Mesodermal cell (in vitro differentiated cells): ENCODE data around the gene CLDN22.

Experiments used
- H3K27ac ChIP-seq: 2 replicates; pipeline ENCODE4 v1.7.0; 2013; ENCODE audit warnings: mild to moderate bottlenecking, low read depth, low read length, moderate library complexity; ENCODE audit not compliant: severe bottlenecking
- H3K36me3 ChIP-seq: 2 replicates; pipeline ENCODE4 v1.7.1; 2013; ENCODE audit warnings: mild to moderate bottlenecking, low read length, moderate library complexity; ENCODE audit not compliant: control insufficient read depth, insufficient read depth
- H3K4me1 ChIP-seq: one replicate; pipeline ENCODE4 v1.7.1; 2013; ENCODE audit warnings: mild to moderate bottlenecking, low read length; ENCODE audit not compliant: insufficient read depth, control insufficient read depth, poor library complexity, severe bottlenecking
- H3K4me3 ChIP-seq: 2 replicates; pipeline ENCODE4 v1.7.0; 2013; ENCODE audit warnings: low read length, control low read depth, mild to moderate bottlenecking; ENCODE audit not compliant: insufficient read depth, poor library complexity, severe bottlenecking; ENCODE audit errors: extremely low read depth
- H3K9me3 ChIP-seq: 2 replicates; pipeline ENCODE4 v1.7.1; 2013; ENCODE audit warnings: mild to moderate bottlenecking, low read length, moderate library complexity; ENCODE audit not compliant: control insufficient read depth
- WGBS, 2 experiments: methylation state at CpG; one replicate each; pipeline ENCODE4 v1.1.5; 2013; ENCODE audit warnings: missing lambda C conversion rate in 2 of 2; ENCODE audit not compliant: insufficient coverage in 2 of 2; 5-methylcytosine and 5-hydroxymethylcytosine counted together

The CLDN22 gene

DNA sequence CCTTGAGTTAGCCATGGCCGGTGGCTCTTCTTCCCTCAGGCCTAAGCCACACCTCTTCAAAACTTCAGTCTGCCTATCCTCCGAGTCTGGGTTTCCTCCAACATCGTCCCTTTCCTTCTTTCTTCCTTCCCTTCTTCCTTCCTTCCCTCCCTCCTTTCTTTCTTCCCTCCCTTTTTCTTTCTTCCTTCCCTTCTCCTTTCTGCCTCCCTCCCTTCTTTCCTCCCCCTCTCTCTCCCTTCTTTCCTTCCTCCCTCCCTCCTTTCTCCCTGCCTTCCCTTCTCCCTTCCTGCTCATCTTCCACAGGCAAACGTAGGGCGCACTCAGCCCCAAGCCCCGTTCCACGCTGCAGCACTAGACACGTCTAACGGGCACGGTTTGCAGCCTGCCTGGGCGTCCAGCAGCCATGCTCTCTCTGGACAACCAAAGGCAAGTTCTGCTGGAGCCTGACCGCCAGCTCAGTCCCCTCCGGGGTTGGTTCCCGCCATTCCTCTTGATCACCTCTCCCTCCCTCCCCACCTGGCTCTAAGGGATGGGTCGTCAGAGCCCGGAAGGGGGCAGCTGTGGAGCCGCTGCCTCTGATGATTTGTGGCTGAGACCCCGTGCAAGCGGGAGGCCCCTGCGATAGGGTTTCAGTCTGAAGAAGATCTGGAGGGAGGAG, 36.2 kb upstream of the CLDN22 start:
- H3K27ac ChIP-seq, result no peak overlapping the region
- no peak overlapping the region for H3K4me3 ChIP-seq
- H3K36me3 ChIP-seq, result no peaks in the 10 kb centered on the region
- no peaks in the 10 kb centered on the region for H3K9me3 ChIP-seq
- peaks cover 16% of the 10 kb centered on the region for H3K4me1 ChIP-seq
- 88 to 95% methylated on average over 9 to 18 of the region's 20 CpGs for WGBS, 2 experiments

DNA sequence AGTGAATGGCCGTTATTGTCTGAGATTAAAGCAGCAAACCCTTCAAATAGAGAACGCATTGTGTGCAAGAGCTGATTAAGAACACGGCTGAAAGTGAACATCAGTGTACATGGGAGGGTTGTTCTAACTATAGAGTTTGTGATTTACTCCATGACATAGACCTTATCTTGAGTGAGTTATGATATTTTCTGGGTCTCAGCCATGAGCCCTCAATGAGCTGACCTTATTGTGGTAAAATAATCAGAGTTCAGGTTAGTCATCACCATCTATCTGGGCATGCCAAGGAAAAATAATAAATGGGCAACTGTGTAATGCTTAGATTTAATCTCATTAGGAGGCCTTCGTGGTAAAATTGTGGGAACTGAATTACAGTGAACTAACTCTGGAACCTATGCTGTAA, 35.3 kb upstream of the CLDN22 start:
- 86 to 97% methylated on average over 3 of the region's 4 CpGs for WGBS, 2 experiments

DNA sequence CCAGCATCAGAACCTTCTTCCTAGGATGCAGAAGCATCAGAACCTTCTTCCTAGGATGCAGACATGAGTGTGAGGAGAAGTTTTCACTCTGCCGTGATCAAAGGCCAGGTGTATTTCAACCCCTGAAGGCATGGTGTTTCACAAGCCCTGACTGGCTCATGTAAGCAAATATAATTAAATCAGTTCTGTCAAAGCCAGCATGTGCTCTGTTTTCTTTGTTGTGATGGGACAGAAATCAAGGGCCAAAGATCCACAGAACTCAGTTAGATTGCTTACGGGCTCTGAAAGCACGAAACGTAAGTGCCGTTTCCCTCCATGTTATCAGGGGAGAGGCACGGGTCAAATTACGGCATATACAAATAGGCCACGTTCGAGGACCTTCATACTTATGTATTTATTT, 34.1 kb upstream of the CLDN22 start:
- Histone ChIP-seq H3K27ac (no peak overlapping the region), H3K4me1 (peaks cover 2% of the 10 kb centered on the region), H3K36me3 (no peaks in the 10 kb centered on the region), H3K9me3 (no peaks in the 10 kb centered on the region), H3K4me3 (no peak overlapping the region)
- WGBS, 2 experiments, result 85 to 96% methylated on average over 7 to 9 of the region's 9 CpGs

More for the DNA sequence above, 35.3 kb upstream of the CLDN22 start:
- H3K27ac ChIP-seq, result no peak overlapping the region
- peaks cover 14% of the 10 kb centered on the region for H3K4me1 ChIP-seq
- no peaks in the 10 kb centered on the region for H3K36me3 ChIP-seq
- no peaks in the 10 kb centered on the region for H3K9me3 ChIP-seq
- no peak overlapping the region for H3K4me3 ChIP-seq

DNA sequence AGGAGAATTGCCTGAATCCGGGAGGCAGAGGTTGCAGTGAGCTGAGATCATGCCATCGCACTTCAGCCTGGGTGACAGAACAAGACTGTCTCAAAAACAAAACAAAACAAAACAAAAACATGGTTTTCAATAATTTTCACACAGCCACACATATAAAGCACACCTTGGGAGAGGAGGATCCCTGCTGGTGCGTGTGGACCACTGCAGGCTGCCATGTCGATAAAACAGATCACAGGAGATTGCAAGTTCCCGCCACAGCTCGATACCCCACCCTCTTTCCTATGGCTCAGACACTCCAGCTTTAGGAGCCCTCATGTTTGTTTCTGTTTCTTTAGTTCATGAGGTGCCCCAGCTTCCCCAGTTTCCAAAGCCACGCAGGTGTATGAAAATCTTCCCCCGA, 33.5 kb upstream of the CLDN22 start:
- H3K4me3 ChIP-seq, result no peak overlapping the region
- WGBS, 2 experiments, result 69 to 73% methylated on average over 4 to 6 of the region's 8 CpGs

DNA sequence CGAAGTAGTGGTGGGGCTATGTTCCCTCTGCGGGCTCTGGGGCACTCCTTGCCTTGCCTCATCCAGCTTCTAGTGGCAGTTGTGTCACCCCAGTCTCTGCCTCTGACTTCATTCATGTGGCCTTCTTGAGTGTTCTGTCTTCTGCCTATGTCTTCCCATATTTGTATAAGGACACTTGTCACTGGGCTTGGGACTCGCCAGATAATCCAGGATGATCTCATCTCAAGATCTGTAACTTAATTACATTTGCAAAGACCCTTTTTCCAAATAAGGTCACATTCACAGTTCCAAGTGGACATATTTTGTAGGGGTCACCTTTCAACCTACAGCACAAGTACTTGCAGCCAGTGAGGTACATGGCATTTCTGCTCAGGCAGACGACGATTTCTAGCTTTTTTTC, 32.5 kb upstream of the CLDN22 start:
- Histone ChIP-seq H3K36me3 (no peaks in the 10 kb centered on the region), H3K9me3 (no peaks in the 10 kb centered on the region), H3K4me1 (peaks cover 9% of the 10 kb centered on the region), H3K27ac (no peak overlapping the region), H3K4me3 (no peak overlapping the region)
- WGBS, 2 experiments, result 93 to 100% methylated on average over 2 to 3 of the region's 5 CpGs

More for the DNA sequence above, 33.5 kb upstream of the CLDN22 start:
- Histone ChIP-seq H3K36me3 (no peaks in the 10 kb centered on the region), H3K27ac (no peak overlapping the region), H3K4me1 (peaks cover 5% of the 10 kb centered on the region), H3K9me3 (no peaks in the 10 kb centered on the region)

DNA sequence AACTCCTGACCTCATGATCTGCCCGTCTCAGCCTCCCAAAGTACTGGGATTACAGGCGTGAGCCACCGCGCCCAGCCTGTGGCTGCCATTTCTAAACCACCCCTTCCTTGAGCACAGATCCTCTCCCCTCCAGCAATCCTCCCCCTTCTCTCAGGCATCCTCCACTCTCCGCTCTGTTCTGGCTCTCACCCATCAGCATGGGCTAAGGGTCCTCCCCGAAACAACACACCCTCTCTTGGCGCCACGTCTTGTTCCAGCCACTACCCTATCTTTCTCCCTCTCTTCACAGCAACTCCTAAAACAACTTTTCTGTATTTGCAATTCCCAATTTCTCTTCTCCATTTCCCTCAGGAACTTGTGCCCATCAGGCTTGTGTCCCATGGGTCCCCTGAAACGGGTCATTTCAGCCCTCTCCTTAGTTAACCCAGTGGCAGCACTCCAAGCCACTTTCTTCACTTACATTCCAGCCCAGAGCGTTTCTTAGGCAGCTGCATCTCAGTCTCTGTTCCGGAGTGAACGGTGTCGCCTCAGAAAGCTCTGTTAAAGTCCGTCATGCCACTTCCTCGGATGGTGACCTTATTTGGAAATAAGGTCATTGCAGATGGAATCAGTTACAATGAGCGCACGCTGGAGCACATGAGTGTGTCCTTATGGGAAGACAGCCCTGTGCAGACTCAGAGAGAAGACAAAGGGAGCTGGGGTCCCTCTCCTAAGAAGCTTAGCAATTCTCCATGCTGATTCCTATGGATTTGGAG, 30.4 kb upstream of the CLDN22 start:
- no peak overlapping the region for H3K27ac ChIP-seq
- WGBS, 2 experiments, result 96% methylated on average over 13 to 17 of the region's 17 CpGs

DNA sequence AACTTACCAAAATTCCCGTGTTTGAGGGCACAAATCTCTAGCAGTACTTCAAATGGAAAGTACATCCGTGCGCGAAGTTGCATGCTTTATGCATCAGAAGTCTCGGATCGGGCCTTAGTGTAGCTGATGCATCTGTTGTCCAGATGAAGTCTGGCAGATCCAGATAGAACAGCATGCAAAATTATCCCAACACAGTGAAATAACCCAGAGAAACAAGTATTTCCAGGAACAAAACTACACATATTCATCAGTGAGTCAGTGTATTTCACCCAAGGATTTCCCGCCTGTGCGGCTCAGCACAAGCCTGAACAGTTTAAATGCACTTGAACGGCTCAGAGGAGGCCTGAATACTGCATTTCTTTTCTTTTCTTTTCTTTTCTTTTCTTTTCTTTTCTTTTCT, 29.6 kb upstream of the CLDN22 start:
- peaks cover 9% of the 10 kb centered on the region for H3K4me1 ChIP-seq
- no peak overlapping the region for H3K4me3 ChIP-seq
- no peak overlapping the region for H3K27ac ChIP-seq
- H3K36me3 ChIP-seq, result no peaks in the 10 kb centered on the region
- H3K9me3 ChIP-seq, result no peaks in the 10 kb centered on the region
- WGBS, 2 experiments, result 89 to 94% methylated on average over 7 to 8 of the region's 9 CpGs

More for the DNA sequence above, 30.4 kb upstream of the CLDN22 start:
- Histone ChIP-seq H3K4me1 (peaks cover 9% of the 10 kb centered on the region), H3K36me3 (no peaks in the 10 kb centered on the region), H3K4me3 (no peak overlapping the region), H3K9me3 (no peaks in the 10 kb centered on the region)

DNA sequence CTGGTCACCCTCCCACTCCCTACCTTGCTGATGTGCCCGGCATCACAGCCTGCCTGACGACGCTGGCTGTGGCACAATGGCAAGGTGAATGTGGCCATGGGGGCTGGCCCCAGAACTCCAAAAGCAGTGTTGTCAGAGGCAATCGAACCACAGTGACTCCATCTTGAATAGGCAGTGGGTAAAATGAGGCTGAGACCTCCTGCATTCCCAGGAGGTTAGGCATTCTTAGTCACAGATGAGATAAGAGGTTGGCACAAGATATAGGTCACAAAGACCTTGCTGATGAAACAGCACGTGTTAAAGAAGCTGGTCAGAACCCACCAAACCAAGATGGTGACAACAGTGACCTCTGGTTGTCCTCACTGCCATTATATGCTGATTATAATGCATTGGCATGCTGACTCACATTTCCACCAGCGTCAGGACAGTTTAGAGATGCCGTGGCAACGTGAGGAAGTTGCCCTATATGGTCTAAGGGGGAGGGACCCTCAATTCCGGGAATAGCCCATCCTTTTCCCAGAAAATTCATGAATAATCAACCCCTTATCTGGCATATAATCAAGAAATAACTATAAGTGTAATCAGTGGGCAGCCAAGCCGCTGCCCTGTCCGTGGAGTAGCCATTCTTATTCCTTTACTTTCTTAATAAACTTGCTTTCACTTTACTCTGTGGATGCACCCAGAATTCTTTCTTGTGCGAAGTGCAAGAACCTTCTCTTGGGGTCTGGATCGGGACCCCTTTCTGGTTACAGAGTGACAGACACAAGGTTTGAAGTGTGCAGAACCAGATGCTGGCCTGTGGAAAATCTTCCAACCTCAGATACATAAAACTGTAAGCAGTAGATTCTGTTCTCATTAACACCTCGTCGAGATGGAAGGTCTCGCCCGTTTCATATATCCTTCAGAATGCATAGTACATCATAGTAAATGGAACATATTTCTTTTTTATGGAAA, 28.9 kb upstream of the CLDN22 start:
- no peak overlapping the region for H3K4me3 ChIP-seq
- H3K9me3 ChIP-seq, result no peaks in the 10 kb centered on the region
- no peak overlapping the region for H3K27ac ChIP-seq
- H3K36me3 ChIP-seq, result no peaks in the 10 kb centered on the region
- H3K4me1 ChIP-seq, result peaks cover 9% of the 10 kb centered on the region
- 86 to 87% methylated on average over 9 to 11 of the region's 17 CpGs for WGBS, 2 experiments

DNA sequence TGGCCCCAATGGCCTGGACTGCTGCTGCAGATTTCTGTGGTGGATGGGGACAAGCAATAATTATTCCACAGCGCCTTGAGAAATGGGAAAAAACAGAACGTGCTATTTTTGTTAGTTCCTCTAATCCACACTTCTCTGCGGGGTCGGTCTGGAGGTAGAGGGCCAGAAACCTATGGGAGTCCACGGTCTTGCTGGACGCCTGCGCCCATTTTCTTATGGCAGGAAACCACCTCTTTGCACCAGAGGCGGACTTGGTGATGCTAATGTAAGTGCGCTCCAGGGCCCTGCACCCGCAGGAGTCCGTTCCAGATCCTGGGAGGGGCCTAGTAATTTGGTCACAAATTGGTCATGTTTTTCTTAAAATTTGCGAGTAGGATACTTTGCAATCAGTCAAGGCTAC, 28.1 kb upstream of the CLDN22 start:
- H3K27ac ChIP-seq, result no peak overlapping the region
- peaks cover 9% of the 10 kb centered on the region for H3K4me1 ChIP-seq
- no peak overlapping the region for H3K4me3 ChIP-seq
- no peaks in the 10 kb centered on the region for H3K36me3 ChIP-seq
- H3K9me3 ChIP-seq, result no peaks in the 10 kb centered on the region
- WGBS, 2 experiments, result 89 to 90% methylated on average over 11 to 12 of the region's 12 CpGs

DNA sequence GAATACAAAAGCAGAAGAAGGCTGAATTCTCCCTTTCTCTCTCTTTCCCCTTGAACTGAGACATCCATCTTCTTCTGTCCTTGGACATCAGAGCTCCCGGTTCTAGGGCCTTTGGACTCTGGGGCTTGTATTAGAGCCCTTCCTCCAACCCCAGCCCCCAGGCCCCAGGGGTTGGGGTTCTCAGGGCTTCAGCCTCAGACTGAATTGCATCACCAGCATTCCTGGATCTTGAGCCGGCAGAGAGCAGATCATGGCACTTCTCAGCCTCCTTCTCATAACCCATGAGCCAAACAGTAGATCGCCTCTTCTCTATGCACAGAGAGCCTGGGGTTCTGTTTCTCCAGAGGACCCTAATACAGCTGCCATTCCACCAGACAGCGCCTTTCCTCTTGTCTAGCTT, 27.5 kb upstream of the CLDN22 start:
- Histone ChIP-seq H3K9me3 (no peaks in the 10 kb centered on the region), H3K36me3 (no peaks in the 10 kb centered on the region), H3K27ac (no peak overlapping the region), H3K4me1 (peaks cover 9% of the 10 kb centered on the region), H3K4me3 (no peak overlapping the region)
- WGBS, 2 experiments, result 86 to 100% methylated on average over 2 of the region's 4 CpGs
